Cardiac muscle cell (in vitro differentiated cells and primary cell): ENCODE measurements around the gene RCOR1. TPM values are rescaled to one million over a fixed set of nuclear protein-coding genes. Genes with fewer than 3 reads are reported as not detected.

Source experiments
- DNase-seq, 2 donors: peaks; one replicate each; pipeline versions ENCODE4 v3.0.0 to v3.0.0-alpha.2; 2010 to 2017; ENCODE audit warnings: low read depth in 1 of 2, low spot score in 1 of 2
- H3K27ac ChIP-seq: fragments of 200-600 bp; sonication (generic); 2 replicates; pipeline ENCODE4 v1.5.1; 2016
- H3K27me3 ChIP-seq: fragments of 200-600 bp; sonication (generic); 2 replicates; pipeline ENCODE4 v1.6.0; 2016; ENCODE audit warnings: control low read depth
- H3K36me3 ChIP-seq: fragments of 200-600 bp; sonication (generic); 2 replicates; pipeline ENCODE4 v1.5.1; 2016; ENCODE audit warnings: control low read depth
- H3K4me1 ChIP-seq: fragments of 200-600 bp; sonication (generic); 2 replicates; pipeline ENCODE4 v1.8.1; 2017; ENCODE audit warnings: low read depth, mild to moderate bottlenecking, mixed run types
- H3K4me3 ChIP-seq: fragments of 200-600 bp; sonication (generic); 2 replicates; pipeline ENCODE4 v1.5.1; 2016; ENCODE audit warnings: mild to moderate bottlenecking
- H3K9me3 ChIP-seq: fragments of 200-600 bp; sonication (generic); 2 replicates; pipeline ENCODE4 v1.5.1; 2017; ENCODE audit warnings: low read depth, mild to moderate bottlenecking, control low read depth
- polyA plus RNA-seq: library from polyadenylated mRNA; unstranded; fragments of >200 nt; fragmentation: Nextera tagmentation; extraction: Ambion mirVana; gene quantifications from 2 replicates; pipeline ENCODE4 v1.2.1, GENCODE V29; 2016
- total RNA-seq: library from RNA; depleted of rRNA; stranded (reverse); fragments of >200 nt; gene quantifications from 2 replicates; pipeline ENCODE4 v1.2.3, GENCODE V29; 2016
- TF ChIP-seq, protein P1 (sequence below): IDR thresholded peaks from 2 replicates; pipeline ENCODE4 v1.5.1; 2012; ENCODE audit warnings: low read depth, mild to moderate bottlenecking, low read length

The RCOR1 gene
- total and polyA plus RNA-seq, 2 experiments from 2014 or later = 5.3 to 17.0 TPM

DNA sequence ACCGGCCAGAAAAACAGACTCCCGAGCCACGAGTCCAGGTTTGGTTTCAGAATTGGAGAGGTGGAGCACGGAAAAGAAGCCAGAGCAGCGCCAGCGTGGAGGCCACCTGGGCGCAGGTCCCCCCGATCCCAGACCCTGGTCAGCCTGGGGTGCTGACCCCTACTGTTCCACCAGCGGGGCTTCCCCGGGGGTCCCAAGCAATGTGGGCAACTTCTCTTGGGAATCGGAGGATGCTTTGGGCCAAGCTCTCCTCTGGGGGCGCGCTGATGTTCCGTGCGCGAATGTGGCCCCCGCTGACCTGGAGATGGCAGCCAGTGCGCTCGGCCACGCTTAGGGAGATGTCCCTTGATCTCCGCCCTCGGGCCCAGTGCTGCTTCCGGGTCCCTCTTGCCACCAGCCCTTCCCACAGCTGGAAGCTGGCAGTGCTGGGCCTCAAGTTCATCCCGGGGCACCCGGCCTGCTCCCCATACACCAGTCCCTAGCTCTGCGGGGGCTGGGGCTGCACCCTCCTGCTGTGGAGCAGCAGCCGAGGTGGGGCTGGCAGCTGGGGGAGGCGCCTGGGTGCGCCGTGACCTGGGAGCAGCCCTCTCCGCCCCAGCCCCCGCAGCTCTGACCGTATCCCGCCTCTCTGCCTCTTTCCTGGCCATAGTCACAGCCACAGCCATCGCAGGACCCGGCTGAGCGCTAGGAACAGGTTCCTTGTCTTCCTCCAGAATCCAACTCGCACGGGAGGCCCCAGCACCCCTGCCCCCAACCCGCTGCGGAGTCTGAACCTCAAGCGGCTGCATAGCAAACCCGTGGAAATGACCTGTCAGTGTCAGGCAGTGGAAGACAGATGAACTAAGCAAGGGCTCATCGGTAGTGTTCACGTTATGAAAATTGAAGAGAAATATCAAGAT lies 91.2 kb downstream of the RCOR1 start:
- Histone ChIP-seq H3K36me3 (no peaks in the 10 kb centered on the region), H3K27ac (no peak overlapping the region), H3K9me3 (no peaks in the 10 kb centered on the region), H3K4me3 (no peak overlapping the region), H3K27me3 (no peaks in the 10 kb centered on the region), H3K4me1 (no peaks in the 10 kb centered on the region)
- DNase-seq = no peak
- TF ChIP-seq, protein P1, sequence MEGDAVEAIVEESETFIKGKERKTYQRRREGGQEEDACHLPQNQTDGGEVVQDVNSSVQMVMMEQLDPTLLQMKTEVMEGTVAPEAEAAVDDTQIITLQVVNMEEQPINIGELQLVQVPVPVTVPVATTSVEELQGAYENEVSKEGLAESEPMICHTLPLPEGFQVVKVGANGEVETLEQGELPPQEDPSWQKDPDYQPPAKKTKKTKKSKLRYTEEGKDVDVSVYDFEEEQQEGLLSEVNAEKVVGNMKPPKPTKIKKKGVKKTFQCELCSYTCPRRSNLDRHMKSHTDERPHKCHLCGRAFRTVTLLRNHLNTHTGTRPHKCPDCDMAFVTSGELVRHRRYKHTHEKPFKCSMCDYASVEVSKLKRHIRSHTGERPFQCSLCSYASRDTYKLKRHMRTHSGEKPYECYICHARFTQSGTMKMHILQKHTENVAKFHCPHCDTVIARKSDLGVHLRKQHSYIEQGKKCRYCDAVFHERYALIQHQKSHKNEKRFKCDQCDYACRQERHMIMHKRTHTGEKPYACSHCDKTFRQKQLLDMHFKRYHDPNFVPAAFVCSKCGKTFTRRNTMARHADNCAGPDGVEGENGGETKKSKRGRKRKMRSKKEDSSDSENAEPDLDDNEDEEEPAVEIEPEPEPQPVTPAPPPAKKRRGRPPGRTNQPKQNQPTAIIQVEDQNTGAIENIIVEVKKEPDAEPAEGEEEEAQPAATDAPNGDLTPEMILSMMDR = no peak

DNA sequence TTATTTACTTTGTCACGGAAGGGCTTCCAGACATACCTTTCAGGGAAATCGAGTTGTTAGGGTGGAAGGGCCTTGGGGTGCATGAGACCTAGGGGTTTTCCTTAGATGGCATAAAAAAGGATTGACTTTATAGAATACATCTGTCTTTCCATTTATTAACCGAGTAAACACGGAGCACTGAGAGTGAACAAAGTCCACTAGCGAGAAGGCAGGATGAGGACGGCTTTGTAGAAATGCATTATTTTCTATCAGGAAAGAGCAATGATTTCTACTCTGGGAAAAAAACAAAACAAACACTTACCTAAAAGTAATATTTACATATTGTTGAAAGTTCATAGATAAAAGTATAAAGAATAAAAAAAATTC lies 91.8 kb downstream of the RCOR1 start:
- no peak overlapping the region for H3K4me3 ChIP-seq

GRCh38 chr14:102686196-102686801 lies 93.8 kb downstream of the RCOR1 start:
- H3K4me3 ChIP-seq = no peak overlapping the region
- no peaks in the 10 kb centered on the region for H3K9me3 ChIP-seq
- no peaks in the 10 kb centered on the region for H3K27me3 ChIP-seq
- no peak overlapping the region for H3K27ac ChIP-seq
- H3K36me3 ChIP-seq = no peaks in the 10 kb centered on the region
- H3K4me1 ChIP-seq = no peaks in the 10 kb centered on the region
- DNase-seq = no peak
- TF ChIP-seq, protein P1 = no peak

More for the DNA sequence above, 91.8 kb downstream of the RCOR1 start:
- Histone ChIP-seq H3K27me3 (no peaks in the 10 kb centered on the region), H3K27ac (no peak overlapping the region), H3K36me3 (no peaks in the 10 kb centered on the region), H3K9me3 (no peaks in the 10 kb centered on the region), H3K4me1 (no peaks in the 10 kb centered on the region)
- no peak for DNase-seq
- TF ChIP-seq, protein P1 = no peak

GRCh38 chr14:102688290-102688689 lies 95.8 kb downstream of the RCOR1 start:
- TF ChIP-seq, protein P1 = no peak
- Histone ChIP-seq H3K27ac (no peak overlapping the region), H3K4me1 (peaks cover 6% of the 10 kb centered on the region), H3K36me3 (no peaks in the 10 kb centered on the region), H3K4me3 (no peak overlapping the region), H3K9me3 (no peaks in the 10 kb centered on the region), H3K27me3 (no peaks in the 10 kb centered on the region)
- no peak for DNase-seq

DNA sequence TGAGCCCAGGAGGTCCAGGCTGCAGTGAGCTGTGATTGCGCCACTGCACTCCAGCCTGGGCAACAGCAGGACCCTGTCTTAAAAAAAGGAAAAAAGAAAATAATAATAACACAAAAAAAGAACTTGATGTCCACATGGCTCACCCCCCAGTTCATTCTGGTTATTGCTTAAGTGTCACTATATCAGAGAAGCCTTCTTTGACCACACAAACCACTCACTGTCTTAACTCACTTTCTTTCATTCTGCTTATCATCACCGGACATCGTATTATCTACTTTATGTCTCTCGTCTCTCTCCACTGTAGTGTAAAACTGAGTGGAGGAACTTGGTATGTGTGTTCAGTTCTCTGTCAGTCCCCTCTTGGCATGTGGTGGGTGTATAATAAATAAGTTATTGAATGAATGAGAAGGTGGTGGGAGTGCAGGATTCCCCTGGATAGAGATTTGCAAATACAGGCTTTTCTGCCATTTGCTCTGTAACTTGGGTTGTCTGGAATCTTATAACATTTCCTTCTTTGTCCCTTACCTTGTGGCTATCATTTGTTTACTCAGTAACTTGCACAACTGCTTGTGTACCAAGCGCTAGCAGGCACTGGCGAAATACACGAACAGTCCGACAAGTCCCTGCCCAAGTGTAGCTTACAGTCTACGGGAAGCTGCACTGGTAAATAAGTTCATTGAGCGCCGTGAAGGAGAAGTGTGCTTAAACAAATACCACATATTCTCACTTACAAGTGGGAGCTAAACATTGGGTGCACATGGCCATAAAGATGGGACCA lies 98.2 kb downstream of the RCOR1 start:
- TF ChIP-seq, protein P1 = no peak
- Histone ChIP-seq H3K27me3 (no peaks in the 10 kb centered on the region), H3K9me3 (no peaks in the 10 kb centered on the region), H3K4me1 (peaks cover 17% of the 10 kb centered on the region), H3K27ac (no peak overlapping the region), H3K36me3 (no peaks in the 10 kb centered on the region), H3K4me3 (no peak overlapping the region)
- DNase-seq = no peak
